Bone marrow (tissue), 2 donors: ENCODE measurements around the gene COBL.

Experiments used
- DNase-seq, 2 donors: peaks; one replicate each; lab custom pipeline; 2025; lab: John Stamatoyannopoulos, UW

Gene COBL

DNA sequence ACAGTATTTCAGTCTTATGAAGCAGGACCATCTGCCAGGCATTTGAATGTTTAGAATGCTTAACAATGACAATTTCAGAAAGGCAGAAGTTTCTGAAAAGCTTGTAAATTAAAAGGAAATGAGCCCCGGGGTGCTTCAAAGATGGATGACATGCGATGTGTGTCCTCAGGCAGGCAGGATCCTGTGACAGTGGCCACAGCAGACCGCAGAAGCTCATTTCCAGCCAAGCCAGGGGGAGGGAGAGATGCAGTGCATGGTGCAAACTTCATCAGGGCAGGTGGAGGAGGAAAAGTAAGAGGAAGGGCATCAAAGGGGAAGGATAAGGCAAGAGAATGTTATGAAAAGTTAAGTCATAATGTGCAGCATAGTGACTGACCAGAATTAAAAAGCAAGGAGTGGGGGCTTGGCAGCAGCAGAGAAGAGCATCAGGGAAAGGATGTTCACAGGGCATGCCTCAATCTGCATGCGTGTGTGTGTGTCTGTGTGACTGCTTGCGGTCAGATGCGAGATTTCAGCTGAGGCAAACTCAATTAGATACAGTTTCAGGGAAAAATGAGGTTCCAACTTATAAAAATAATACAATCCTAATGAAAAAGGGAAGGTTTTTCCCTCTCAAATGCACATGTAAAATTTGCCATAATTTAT is 173.7 kb downstream of the COBL start:
- no peak for DNase-seq

DNA sequence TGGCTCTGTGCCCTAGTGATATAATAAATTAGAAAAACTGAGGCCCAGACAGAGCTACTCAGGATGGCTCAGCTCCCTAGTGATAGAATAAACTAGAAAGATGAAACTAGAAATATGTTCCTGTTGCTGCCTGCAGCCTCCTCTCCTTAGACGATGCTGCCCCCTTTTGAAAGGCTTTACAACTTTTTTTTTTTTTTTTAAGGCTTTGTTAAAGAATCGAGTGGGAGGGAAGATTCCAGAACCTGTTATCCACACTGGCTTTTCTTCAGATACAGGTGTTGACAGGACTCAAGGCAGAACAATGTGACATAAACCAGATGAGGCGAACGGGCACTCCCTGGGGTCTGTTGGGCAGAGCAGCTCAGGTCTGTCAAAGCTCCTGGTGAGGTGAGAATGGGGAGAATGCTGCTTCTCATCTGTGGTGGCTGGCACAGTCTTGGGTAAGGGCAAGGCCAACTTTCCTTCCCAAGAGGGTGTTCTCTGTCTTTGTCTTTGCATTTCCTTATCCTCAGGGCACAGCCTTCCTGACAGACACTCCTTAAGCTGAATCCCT is 175.1 kb downstream of the COBL start:
- DNase-seq, result peak in 1 of 2 donors; percentile 52

DNA sequence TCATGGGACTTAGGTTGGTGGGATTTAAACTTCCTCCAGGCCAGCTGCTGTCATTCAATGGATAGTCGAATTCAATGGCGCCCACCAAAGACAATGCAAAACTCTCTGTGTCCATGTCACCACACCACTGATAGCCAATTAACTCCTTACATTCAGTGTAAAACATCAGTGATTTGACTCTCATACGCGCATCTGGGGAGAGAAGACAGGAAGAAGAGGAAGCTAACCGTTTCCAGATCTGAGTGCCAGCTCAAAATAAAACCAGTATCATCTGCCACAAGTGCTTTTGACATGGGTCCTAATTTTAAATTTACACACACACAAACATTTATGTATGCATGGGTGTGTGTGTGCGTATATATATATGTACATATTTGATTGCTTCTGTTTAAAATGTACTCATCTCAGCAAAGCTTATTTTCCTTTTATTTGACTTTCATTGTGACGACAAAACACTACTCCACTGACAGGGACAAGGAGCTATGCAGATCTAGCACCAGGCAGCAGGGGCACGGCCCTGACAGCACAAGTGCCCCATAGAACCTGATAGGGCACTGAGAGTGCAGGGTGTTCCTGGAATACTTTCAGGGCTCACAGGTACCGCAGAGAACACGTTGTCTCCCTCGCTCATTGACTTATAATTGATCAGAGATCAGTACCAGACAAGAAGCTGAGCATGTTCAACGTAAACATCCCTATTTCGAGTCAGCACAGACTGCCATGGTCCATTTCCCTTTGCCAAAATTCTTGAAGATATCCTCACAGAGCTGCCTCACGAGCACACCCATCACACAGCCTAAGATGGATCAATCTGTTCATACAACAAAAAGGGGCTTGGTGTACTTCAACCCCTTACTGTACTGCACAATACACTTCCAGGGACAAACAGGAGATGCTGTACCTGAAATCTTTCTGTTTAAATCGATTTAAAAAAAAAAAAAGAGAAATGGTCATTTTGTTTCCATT is 176.1 kb downstream of the COBL start:
- DNase-seq, result no peak

DNA sequence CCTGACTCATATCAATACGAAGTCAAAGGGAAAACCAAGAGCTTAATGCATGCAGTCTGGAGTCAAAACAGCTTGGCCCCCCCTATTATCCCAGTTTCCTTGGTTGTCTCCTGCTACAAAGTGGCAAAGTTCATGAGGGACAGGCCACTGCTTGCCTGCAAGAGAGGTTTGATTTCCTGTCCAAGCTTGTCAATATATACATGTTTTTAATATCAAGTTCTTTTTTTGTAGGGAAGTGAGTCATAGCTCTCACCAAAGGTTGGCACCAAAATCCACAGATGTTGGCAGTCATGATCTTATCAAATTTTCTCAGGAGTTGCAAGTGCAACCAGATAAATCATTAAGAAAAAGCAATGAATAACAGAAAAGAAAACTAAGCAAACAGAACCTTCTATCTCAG is 176.8 kb downstream of the COBL start:
- DNase-seq, result peak in 1 of 2 donors; percentile 62

DNA sequence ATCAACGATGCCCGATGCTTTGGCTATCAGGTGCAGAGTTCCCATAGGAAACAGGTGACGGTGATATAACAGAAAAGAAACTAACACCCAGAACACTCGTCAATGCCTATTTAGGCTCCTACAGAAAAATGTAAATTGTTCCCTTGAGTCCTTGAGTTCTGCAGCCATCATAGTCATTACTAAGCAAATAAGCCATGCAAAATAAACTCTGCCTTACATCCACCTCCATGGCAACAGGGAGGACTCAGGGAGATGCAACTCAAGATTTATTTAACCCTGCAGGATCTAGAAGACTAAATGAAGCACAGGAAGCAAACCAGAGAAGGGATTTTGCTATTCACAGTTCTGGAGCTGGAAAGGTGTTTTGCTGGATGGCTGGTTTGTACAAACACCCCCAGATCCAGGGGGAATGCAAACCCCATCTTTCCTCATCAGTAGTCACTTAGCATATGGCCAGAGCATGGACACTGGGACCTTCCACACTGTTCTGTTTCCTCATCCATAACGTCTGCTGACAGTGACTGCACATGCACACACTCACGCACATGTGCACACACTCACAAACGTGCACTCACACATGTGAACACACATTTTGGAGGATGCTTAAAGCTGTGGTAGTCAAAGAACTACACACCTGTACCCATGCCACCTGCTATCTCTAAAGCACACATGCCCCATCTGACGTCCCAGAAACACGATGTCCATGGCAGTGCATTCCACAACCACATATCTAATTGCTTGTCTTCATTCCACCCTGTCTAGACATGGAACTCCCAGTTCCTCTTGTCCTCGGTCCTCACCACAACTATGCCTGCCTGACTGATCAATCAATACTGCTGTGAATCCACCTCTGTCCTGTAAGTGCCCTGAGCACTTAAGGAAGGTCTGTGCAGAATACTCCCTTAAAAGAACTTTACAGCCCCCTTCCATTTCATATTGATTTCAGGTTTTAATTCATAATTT is 178.2 kb downstream of the COBL start:
- no peak for DNase-seq

DNA sequence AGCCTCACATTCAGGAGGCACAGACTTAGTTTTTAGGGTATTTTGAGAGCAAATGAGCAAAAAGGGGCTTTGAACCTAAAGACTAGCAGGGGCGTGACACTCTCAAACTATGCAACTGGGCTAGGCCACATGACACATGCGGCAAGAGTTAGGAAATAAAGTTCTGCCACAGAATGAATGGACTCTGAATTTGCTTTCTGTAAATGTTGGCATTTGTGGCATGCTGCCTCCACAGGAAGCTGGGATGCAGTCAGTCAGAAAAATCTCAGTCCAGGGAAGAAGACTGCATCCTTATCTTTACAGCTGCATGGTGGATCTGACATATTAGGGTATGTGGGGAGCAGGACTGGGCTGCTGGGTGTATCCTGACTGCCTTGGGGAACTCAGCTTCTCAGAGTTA is 181.0 kb downstream of the COBL start:
- no peak for DNase-seq

DNA sequence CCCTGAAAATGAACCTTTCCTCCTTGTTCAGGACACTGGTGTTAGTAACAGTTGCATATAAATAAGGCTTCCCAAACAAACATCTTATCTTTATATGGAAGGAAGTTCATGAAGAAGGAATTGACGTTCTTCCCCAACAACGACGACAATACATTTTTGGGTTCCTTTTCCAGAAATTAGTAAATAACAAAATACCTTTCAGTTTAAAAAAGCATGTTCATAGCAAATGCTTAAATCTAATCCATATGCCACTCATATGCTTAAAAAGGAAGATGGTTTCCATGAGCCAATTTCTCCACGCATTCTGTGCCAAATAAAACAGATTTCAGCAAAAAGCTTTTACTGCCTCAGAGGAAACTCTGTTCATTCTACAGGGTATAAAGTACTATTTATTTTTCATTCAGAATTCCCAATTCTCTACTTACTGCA is 182.6 kb downstream of the COBL start:
- DNase-seq, result no peak

DNA sequence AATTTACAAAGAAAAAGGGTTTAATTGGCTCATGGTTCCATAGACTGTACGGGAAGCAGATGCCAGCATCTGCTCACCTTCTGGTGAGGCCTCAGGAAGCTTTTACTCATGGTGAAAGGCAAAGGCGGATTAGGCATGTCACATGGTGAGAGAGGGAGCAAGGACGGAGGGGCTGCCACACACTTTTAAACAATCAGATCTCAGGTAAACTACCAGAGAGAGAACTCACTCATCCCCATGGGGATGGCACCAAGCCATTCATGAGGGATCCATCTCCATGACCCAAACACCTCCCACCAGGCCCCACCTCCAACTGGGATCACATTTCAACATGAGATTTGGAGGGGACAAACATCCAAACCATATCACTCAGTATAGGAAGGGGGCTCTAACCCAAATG is 183.9 kb downstream of the COBL start:
- no peak for DNase-seq

DNA sequence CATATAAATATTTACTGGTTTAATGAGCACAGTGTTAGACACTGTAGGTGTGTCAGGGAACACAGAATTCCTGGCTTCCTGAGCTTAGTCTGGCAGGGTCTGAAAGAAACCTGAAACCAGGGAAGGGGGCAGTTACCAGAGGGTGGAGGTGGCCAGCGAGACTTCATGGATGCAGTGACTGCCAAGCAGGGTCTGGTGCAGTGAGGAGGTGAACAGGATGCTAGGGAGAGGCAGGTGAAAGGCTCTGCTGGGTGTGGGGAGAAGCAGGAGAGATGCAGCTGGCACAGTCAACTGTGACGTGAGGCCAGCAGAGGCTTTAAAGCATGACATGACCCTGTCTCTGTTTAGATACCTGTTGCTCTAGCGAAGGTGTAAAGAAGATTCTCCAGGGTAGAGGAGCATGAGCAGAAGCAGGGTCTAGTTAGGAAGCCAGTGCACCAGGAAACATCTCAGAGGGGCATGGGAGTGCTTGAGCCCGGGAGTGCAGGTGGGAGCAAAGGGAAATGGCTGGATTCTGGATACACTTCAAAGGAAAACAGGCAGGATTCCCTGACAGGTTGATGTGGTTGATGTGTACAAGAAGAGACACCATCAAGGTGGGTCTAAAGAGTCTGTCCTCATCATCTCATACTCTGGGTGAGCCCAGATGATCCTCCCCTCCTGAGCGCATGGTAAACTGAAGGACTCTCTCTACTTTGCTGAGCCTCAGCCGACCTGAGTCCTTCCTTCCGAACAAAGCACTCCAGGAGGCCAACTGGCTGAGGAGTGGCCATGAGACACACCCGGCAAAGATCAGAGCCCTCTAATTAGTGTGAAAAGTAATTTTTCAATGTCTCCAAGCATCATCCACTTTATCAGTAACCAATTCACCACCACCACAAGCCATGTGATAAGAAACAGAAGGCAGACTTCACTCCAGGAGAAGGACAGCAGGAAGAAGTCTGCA is 186.8 kb downstream of the COBL start:
- DNase-seq, result no peak

DNA sequence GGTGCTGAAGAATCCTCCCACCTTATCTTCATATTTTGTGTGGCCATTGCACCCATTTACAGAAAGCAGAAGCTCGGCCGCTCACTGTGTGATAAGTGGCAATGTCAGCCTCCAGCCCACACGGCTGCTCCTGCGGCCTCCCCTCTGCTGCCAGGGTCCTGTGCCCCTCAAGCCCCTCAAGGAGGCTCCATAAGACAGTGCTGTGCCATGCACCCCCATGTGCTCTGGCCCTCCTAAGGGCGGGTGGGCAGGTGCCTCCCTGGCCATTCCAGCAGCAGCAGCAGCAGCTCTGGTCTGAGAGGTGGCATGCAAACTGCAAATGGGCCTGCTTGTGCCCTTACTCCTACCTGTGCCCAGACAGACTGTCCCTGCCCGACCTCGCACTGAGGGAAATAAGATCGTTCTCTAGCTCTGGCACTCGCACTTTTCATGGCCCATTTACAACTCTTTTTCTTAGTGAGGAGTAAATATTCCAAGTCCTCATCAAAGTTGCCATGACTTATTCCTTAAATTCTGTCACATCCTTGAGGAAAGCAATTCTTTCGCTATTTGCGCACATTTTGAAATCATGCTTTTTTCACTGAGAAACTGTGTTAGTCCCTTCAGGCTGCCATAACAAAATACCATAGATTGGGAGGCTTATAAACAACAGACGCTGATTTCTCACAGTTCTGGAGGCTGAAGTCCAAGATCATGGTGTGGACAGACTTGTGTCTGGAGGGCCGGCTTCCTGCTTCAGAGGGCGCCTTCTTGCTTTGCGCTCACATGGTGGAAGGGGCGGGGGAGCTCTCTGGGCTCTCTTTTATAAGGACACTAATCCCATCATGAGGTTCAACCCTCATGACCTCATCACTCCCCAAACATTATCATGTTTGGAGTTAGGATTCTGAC is 187.8 kb downstream of the COBL start:
- no peak for DNase-seq

DNA sequence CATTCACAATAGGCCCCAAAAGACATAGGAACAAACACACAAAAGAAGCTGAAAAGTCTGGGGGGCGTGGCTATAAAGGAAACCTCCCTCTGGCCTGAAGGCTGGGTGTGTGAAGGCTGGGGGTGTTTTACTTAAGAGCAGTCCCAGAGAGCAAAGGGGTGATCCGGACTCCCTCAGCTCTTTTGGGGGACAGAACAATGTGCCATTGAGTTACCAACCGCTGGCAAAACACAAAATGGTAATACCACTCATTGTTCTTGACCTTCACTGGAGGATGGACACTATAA is 189.0 kb downstream of the COBL start:
- no peak for DNase-seq

DNA sequence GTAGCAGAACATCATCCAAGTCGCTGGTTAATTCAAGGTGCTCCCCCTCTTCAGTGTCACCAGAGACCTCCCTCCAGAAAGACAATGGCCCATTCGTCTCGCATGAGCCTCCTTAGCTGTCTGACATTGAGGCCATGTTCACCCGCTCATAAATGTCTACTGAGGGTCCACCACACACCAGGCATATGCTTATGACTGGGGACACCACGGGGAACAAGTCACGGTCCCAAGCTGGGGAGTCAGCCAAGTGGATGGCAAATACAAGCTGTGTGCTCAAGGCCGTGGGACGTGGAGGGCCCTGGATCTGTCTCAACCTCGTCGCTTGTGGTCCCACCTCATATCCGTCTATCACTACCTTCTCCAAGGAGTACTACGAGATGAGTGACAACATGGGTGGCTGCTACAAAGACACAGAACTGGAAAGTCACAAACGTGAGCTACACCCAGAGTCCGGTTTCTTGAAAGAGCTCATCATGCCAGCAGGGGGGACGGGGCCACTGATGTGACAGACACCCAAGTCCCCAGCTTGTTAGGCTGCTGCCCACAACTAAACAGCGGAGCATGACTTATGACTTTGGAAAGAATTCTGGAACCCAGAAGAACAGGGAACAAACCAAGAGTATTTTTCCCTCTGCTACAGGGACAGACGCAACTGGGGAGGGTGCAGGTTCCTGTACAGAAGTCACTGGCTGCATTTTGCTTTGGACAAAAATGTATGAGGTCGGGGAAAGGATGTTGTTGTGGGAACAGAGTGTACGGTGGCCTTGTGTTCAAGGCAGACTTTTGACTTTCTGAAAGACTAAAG is 189.6 kb downstream of the COBL start:
- no peak for DNase-seq

DNA sequence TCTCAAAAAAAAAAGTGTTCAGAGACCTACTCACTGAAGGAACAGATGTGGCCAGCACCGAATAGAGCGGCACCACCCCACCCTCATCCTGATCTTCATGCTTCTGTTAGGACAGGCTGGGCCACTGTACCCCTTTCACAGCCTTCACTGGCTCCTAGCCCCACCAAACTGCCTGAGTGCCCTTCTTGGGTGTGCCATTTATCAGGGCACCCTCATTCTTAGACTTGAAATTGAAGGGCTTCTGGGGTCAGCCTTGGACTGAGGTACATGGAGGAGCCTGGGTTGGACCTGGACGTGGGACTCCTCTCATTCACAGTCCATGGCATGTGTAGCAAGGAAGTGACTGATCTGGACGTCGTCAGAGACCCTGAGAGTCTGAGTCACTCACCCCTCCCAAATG is 190.3 kb downstream of the COBL start:
- no peak for DNase-seq

DNA sequence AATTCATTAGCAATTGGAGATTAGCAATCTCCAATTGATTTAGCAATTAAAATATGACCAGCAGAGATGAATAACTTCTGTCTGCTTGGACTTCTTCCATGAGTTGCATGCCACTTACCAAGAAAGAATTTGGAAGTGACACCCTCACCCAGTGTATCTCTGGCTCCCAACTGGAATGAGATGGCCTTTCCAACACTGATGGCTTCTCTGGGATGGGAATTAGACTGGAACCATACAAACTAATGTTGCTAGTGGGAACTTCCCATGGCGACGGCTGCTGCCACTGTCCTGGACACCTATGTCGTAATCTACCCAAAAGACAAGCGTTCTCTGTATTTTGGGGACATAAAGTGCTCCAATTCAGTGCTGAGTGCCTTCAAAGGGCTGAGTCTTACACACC is 192.3 kb downstream of the COBL start:
- no peak for DNase-seq

DNA sequence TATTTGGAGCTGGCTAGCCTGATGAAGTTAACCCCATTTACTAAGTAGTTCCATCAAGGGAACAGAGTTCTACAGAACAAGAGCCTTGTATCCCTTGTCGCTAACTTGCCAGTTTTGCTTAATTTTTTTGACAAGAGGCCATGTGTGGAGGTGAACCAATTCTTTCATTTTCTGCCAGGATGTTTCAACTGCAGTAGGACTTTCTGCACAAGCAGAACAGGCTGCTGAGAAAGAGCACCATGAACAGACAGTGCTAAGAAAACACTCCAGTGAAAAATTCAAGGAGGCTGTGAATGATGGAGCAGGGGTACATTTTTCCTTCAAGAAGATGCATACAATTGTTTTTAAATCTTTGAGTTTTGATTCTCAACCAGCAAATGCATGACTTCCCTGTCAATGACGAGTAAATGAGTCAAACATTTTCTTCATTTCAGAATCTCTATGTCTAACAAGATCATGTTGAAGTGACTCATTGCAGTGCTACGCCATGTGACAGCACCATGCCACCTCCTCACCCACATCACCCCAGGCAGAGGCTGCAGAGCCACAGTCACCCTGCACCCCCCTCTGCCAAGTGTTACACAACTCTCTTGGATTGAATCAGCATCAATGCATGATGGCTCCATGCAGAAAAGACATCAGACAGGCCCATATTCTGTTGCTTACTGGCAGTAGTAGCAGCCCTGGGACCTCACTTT is 193.1 kb downstream of the COBL start:
- peak in 1 of 2 donors; percentile 86 for DNase-seq

DNA sequence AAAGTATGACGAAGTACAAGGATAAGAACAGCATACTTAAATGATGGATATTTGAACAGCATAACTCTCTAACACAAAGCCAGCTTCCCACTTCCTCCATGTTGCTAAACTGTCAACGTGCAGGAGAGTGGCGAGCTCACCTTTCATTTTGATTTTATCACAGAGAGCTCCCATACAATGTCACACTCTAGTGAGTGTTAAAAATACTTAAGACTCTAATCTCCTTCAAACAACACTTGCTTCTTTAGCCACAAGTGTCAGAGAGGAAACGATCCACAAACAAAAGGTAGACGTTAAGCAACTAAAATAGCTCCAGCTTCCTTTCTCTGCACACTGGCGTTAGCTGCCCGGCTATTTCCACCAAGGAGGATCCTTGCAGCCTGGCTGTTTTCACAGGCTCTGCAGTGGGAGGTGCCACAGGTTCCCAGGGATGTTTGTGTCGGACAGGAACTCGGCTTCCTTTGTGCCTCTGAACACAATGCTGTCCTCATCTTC is 194.6 kb downstream of the COBL start:
- peak in 1 of 2 donors; percentile 17 for DNase-seq

DNA sequence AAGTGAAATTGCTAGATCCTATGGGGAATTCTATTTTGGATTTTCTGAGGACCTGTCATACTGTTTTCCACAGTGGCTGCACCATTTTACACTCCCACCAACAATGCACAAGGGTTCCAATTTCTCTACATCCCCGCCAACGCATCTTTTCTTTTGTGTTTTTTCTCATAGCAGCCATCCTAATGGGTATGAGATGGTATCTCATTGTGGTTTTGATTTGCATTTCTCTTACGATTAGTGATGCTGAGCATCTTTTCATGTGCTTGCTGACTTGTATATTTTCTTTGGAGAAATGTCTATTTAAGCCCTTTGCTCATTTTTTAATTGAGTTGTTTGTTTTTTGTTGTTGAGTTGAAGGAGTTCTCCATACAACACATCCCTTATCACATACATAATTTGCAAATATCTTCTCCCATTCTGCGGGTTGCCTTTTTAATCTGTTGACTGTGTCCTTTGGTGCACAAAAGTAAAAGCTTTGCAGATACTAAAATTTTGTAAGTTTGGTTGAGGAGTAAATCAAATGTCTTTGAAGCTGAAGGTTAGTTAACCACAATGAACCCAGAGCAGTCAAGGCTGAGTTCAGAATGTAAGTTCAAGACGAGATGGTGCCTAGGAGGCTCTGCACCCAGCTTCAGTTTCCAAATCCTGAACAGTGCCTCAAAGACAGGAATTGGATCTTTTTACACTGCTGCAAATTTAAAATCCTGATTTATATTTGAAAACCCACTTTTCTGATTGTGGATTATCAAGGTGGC is 195.4 kb downstream of the COBL start:
- no peak for DNase-seq
